SK-N-MC (cell line): ENCODE results near the gene NOTUM.
A peak's percentile ranks its signal among the peaks of the same experiment; 100 is the strongest.

ENCODE experiments used
- DNase-seq: peaks from one replicate; pipeline ENCODE4 v3.0.0-alpha.2; 2011; ENCODE audit warnings: low read depth, low spot score
- H3K27ac ChIP-seq: fragments of 200-600 bp; sonication (generic); 2 replicates; pipeline ENCODE4 v1.5.1; 2016; ENCODE audit warnings: mixed run types
- H3K36me3 ChIP-seq: fragments of 200-600 bp; sonication (generic); 2 replicates; pipeline ENCODE4 v1.6.1; 2017; ENCODE audit warnings: antibody characterized with exemption, low read length, mixed read lengths; ENCODE audit not compliant: insufficient read depth
- H3K4me3 ChIP-seq: fragments of 200-600 bp; sonication (generic); 2 replicates; pipeline ENCODE4 v1.5.1; 2016
- H3K9ac ChIP-seq: fragments of 200-600 bp; sonication (generic); 2 replicates; pipeline ENCODE4 v1.8.0; 2017; ENCODE audit warnings: mixed run types, mixed read lengths; ENCODE audit not compliant: insufficient read length
- H3K9me3 ChIP-seq: fragments of 200-600 bp; sonication (generic); 2 replicates; pipeline ENCODE4 v1.6.1; 2017; ENCODE audit warnings: low read depth, mild to moderate bottlenecking, antibody characterized with exemption, low read length, moderate library complexity, mixed read lengths
- EZH2 ChIP-seq: fragments of 200-600 bp; sonication (generic); IDR thresholded peaks from one replicate; pipeline ENCODE4 v1.6.1; 2017; ENCODE audit warnings: antibody characterized with exemption
- FOXP2 ChIP-seq: optimal IDR thresholded peaks from 2 replicates; pipeline ENCODE3; 2011; ENCODE audit warnings: mild to moderate bottlenecking, moderate library complexity; ENCODE audit not compliant: insufficient read depth; ENCODE audit errors: extremely low read length, control extremely low read depth
- POLR2AphosphoS5 ChIP-seq: IDR thresholded peaks from 2 replicates; pipeline ENCODE4 v1.6.1; 2012; ENCODE audit warnings: mild to moderate bottlenecking, low read depth, low read length, borderline replicate concordance

NOTUM gene

DNA sequence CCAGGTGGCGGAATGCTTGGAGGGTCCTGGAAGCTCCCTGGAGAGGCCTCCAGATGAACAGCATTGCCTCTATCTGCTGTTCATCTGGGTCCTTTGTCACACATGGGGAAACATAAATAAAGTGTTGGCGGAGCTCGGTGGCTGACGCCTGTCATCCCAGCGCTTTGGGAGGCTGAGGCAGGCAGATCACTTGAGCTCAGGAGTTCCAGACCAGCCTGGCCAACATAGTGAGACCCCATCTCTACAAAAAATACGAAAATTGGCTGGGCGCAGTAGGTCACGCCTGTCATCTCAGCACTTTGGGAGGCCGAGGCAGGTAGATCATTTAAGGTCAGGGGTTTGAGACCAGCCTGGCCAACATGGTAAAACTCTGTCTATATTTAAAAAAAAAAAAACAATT, 16.1 kb downstream of the NOTUM start:
- no peaks in the 10 kb centered on the region for H3K9me3 ChIP-seq
- H3K27ac ChIP-seq: no peak overlapping the region
- no peaks in the 10 kb centered on the region for H3K36me3 ChIP-seq
- no peak for DNase-seq
- H3K9ac ChIP-seq: no peak overlapping the region
- H3K4me3 ChIP-seq: no peak overlapping the region
- TF ChIP-seq EZH2 (no peak), POLR2AphosphoS5 (no peak), FOXP2 (no peak)

DNA sequence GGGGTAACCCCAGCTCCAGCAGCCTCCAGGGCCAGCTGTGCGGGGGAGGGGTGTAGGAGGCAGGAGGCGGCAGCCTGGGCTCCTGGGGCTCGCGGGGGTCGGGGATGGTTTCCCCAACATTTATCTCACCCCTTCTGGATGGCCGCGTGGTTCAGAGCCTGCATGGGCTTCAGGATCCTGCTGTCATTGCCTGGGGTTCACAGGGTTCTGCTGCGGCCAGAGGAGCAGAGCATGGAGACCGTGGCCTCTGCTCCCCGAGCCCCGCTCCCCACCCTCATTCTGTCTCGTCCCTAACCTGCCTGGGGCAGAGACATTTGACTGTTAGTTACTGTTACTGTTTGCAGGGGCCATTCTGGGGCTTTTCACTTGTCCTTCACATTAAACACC, 18.8 kb downstream of the NOTUM start:
- Histone ChIP-seq H3K9me3 (no peaks in the 10 kb centered on the region), H3K36me3 (no peaks in the 10 kb centered on the region), H3K9ac (no peak overlapping the region), H3K27ac (no peak overlapping the region), H3K4me3 (no peak overlapping the region)
- no peak for TF ChIP-seq FOXP2
- TF ChIP-seq POLR2AphosphoS5: no peak
- no peak for TF ChIP-seq EZH2
- DNase-seq: no peak

DNA sequence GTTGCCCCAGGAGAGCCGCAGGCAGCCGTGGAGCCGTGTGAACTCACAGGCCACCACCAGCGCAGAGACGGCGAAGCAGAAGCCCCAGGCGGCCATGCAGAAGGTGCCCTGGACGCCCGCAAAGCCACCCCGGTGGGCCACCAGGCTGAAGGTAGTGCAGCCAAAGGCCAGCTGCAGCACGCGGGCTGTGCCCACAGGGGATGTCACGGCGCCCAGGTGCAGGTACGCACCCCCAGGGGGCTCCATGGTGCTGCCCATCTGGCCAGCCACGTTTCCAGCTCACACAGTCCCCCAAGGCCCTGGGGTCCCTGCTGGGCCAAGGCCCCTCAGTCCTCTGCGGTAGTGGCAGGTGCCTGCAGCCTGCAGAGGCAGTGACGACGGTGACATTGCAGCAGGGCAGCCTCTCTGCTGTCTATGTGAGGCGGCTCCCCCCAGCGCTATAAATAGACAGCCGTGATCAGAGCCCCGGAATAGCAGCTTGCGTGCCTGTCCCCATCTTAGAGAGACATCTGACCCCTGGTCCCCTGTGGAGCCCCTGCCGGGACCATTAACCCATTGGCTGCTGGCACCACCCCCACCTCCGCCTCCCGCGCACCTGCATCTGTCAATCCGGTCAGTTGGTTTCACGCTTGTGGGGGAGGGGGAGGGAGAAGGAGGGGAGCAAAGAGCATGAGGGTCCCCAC, 19.4 kb downstream of the NOTUM start:
- Histone ChIP-seq H3K4me3 (no peak overlapping the region), H3K9ac (no peak overlapping the region), H3K9me3 (no peaks in the 10 kb centered on the region), H3K27ac (no peak overlapping the region), H3K36me3 (no peaks in the 10 kb centered on the region)
- no peak for TF ChIP-seq FOXP2
- TF ChIP-seq EZH2: no peak
- TF ChIP-seq POLR2AphosphoS5: no peak
- no peak for DNase-seq

DNA sequence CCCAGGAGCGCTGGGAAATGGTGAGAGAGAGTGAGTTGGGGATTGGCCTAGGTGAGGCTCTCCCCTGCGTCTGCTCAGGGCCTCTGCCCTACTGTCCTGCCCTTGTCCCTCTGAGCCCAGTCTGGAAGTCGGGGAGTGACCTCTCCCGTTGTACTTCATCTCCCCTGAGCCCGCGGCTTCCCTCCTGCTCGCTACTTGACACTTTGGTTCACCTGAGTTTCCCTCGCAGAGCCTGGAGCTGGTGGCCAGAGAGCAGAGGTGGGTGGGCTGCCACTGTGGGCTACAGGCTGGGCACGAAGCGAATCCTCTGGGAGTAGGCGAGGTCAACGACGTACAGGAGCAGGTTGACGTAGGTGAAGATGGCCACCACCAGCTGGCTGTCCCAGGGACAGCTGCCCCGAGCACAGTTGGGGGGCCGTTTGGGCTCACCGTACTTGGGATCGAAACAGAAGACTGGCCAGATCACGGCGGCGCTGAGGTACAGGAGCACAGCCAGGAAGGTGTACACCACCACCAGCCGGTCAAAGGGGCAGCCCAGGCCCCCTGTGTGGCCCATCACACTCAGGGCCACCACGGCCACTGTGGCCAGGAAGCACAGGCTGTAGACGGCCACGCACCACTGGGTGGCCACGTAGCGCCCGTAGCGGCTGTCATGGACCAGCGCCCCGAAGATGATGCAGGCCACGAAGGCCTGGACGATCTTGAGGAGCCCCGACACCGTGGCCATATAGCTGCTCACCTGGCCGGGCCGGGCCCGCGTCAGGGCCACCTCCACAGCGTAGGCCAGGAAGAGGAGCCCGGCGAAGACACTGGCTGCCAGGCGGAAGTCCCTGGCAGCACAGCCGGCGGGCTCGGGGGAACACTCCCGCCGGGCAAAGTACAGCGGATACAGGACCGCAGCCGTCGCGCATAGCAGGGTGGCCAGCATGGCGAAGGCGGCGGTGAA, 20.2 kb downstream of the NOTUM start:
- no peaks in the 10 kb centered on the region for H3K9me3 ChIP-seq
- DNase-seq: no peak
- H3K27ac ChIP-seq: no peak overlapping the region
- no peaks in the 10 kb centered on the region; the same call in 1 of the 2 replicates for H3K36me3 ChIP-seq
- H3K9ac ChIP-seq: no peak overlapping the region
- TF ChIP-seq EZH2 (no peak), POLR2AphosphoS5 (no peak), FOXP2 (no peak)
- no peak overlapping the region for H3K4me3 ChIP-seq

DNA sequence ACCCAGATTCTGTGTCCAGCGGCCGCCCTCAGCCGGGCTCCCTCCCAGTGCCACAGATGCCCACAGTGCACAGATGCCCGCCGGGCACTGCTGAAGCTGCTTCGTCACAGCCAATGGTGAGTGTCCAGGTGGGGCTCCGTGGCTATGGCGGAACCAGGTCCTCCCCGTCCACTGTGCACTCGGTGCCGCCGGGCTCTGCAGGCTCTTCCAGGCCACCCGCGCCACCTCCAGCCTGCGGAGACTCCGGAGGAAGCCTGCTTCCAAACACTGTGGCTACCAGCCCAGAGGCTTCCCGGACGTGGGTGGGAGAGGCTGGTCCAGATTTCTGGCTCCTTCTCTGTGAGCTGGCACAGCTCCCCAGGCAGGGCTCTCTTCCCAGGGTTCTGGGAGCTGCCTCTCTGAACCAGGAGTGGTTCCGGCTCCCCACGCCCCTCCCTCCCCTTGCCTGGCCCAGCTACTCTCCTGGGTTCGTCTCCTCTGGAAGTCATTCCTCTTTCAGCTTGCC, 21.1 kb downstream of the NOTUM start:
- peaks cover 5% of the 10 kb centered on the region; the same call in 1 of the 2 replicates for H3K36me3 ChIP-seq
- no peak overlapping the region for H3K27ac ChIP-seq
- H3K4me3 ChIP-seq: no peak overlapping the region
- no peak overlapping the region for H3K9ac ChIP-seq
- TF ChIP-seq POLR2AphosphoS5 (no peak), FOXP2 (no peak), EZH2 (no peak)
- no peak for DNase-seq
- H3K9me3 ChIP-seq: no peaks in the 10 kb centered on the region

DNA sequence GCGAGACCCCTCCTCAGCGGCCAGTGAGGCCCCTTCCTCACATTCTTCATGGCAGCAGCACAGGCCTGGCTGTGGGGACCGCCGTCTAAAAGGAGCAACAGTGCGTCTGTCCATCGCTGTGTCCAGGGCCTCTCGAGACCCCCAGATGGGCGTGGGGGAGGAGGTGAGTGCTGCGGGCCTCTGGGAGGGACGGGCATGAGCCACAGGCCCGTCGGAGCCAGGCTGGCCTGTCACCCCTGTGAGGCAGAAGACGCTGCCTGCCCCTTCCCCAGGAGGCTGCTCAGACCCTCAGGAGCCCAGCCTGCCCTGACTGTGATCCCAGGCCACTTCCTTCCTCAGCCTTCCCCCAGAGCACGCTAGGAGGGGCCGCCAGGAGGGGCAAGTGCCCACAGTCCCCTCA, 21.8 kb downstream of the NOTUM start:
- no peak for DNase-seq
- TF ChIP-seq EZH2: no peak
- no peak for TF ChIP-seq POLR2AphosphoS5
- TF ChIP-seq FOXP2: no peak
- Histone ChIP-seq H3K9ac (no peak overlapping the region), H3K9me3 (no peaks in the 10 kb centered on the region), H3K27ac (no peak overlapping the region), H3K36me3 (peaks cover 5% of the 10 kb centered on the region; the same call in 1 of the 2 replicates), H3K4me3 (no peak overlapping the region)

DNA sequence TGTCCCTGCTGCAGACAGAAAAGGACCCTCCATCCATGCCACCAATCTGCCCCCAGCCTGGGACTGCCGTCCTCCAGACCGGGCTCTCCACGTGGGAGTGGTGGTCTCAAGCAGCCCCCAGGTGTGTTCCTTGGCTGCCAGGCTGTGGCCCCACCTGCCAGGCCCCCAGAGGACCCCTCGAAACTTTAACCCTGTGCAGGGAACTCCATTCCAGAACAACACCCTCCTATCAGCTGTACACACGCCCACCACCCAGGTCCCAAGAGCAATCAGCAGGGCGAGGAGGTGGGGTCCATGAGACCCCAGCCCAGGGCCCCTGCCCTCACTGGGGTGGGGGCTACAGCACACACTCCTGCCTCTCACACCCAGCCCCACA, 25.3 kb downstream of the NOTUM start:
- no peak for DNase-seq
- H3K27ac ChIP-seq: no peak overlapping the region
- TF ChIP-seq FOXP2 (no peak), POLR2AphosphoS5 (no peak), EZH2 (no peak)
- no peaks in the 10 kb centered on the region for H3K9me3 ChIP-seq
- peak overlapping the region; percentile 95 for H3K4me3 ChIP-seq
- H3K9ac ChIP-seq: peak overlapping the region; percentile 47
- peaks cover 5% of the 10 kb centered on the region; the same call in 1 of the 2 replicates for H3K36me3 ChIP-seq

DNA sequence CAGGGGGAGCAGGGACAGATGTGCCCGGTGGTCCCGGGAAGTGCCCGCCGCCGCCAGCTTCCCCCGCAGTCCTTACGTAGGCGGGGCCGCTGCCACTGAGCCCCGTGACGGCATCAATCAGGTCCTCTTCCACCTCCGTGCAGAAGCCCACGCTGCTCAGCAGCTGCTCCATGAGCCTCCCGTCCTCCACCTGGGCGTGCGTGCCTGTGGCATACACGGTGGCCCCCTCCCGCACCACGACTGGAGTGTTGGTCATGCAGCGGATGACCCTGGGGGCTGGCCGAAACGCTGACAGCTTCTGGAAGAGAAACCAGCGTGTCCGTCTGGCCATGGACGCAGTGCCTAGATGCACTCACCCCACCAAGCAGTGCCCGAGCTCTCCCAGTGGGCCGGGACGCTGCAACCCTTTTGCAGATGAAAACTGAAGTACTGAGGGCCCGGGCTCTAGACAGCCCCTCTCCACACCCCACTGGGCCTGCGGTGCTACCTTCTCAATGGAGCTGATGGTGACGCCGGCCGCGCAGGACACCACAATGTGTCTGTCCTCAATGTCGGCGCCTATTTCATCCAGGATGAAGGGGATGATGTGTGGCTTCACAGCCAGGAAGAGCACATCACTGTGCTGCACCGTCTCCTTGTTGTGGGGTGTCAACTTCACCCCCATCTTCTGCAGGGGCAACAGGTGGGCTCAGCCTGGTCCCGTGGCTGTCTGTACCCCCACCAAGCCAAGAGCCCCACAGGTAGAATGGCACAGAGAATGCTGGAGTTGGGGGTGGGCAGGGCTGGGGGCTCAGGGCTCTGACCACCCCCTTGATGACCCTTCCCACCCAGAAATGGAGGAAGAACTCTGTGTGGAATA, 25.9 kb downstream of the NOTUM start:
- Histone ChIP-seq H3K36me3 (peaks cover 5% of the 10 kb centered on the region; the same call in 1 of the 2 replicates), H3K9ac (no peak overlapping the region), H3K27ac (no peak overlapping the region), H3K9me3 (no peaks in the 10 kb centered on the region), H3K4me3 (no peak overlapping the region)
- TF ChIP-seq FOXP2 (no peak), POLR2AphosphoS5 (no peak), EZH2 (no peak)
- no peak for DNase-seq
